GM18499 (cell line): ENCODE results near the gene PDZD8.

Experiments
- ATAC-seq: cut with Tn5 transposase; IDR thresholded peaks from one replicate; pipeline ENCODE4 v1.9.1; 2021; ENCODE audit warnings: moderate number of reproducible peaks; ENCODE audit not compliant: insufficient read depth, unreplicated experiment

PDZD8 gene, protein sequence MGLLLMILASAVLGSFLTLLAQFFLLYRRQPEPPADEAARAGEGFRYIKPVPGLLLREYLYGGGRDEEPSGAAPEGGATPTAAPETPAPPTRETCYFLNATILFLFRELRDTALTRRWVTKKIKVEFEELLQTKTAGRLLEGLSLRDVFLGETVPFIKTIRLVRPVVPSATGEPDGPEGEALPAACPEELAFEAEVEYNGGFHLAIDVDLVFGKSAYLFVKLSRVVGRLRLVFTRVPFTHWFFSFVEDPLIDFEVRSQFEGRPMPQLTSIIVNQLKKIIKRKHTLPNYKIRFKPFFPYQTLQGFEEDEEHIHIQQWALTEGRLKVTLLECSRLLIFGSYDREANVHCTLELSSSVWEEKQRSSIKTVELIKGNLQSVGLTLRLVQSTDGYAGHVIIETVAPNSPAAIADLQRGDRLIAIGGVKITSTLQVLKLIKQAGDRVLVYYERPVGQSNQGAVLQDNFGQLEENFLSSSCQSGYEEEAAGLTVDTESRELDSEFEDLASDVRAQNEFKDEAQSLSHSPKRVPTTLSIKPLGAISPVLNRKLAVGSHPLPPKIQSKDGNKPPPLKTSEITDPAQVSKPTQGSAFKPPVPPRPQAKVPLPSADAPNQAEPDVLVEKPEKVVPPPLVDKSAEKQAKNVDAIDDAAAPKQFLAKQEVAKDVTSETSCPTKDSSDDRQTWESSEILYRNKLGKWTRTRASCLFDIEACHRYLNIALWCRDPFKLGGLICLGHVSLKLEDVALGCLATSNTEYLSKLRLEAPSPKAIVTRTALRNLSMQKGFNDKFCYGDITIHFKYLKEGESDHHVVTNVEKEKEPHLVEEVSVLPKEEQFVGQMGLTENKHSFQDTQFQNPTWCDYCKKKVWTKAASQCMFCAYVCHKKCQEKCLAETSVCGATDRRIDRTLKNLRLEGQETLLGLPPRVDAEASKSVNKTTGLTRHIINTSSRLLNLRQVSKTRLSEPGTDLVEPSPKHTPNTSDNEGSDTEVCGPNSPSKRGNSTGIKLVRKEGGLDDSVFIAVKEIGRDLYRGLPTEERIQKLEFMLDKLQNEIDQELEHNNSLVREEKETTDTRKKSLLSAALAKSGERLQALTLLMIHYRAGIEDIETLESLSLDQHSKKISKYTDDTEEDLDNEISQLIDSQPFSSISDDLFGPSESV

DNA sequence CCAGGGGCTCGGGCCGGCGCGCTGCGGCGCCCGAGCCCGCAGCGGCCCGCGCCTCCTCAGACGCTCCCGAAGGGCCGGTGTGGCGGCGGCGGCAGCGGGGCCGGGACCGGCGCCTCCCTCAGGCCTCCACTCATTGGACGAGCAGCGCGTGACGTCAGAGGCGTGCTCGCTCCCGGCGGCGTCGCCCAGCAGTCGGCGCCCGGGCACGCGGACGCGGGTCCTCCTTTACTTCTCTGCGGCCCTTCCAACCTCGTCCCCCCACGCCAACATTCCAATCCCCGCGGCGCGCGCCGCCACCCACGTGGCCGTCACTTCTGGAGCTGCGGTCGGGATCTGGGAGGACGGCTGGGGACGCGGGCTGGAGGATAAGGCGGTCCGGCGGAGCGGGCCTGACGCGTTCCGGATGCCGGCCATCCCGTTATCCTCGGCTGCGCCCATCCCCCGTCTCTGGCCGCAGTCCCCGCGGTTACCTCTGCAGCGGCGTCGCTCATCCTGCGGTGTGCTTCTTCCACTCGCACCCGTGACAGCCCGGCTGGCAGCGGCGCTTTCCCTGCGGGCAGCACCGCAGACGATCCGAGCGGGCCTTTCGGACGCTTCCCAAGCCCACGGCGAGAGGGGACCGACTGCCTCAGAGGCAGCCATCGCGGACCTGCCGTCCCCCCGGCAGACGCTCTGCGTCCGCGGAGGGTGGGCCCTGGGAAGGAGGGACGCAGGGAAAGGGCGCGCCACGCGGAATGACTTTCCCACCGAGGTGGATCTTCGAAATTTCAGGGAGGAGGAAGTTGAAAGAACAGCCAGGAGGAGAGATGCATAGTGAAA, at the start of gene PDZD8:
TSS of gene PDZD8 (minus strand) at position 81 of the 819 bp plus-strand sequence. CDS start 213 bp downstream, outside the sequence.
- peak; percentile 42 for ATAC-seq

DNA sequence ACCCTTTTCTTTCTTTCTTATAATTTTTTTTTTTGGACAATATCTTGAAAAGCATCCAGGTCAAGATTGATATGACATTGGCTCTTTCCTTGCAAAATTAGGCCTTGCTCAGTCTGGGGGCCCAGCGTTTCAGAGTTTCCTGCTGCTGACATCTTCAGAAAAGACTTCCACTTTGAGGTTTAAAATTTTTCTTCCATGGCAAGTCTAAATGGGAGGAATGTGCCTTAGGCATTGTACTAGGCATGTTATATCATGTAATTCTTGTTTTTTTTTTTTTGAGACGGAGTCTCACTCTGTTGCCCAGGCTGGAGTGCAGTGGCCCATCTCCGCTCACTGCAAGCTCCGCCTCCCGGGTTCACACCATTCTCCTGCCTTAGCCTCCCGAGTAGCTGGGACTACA, 48.9 kb upstream of the PDZD8 start:
- no peak for ATAC-seq

DNA sequence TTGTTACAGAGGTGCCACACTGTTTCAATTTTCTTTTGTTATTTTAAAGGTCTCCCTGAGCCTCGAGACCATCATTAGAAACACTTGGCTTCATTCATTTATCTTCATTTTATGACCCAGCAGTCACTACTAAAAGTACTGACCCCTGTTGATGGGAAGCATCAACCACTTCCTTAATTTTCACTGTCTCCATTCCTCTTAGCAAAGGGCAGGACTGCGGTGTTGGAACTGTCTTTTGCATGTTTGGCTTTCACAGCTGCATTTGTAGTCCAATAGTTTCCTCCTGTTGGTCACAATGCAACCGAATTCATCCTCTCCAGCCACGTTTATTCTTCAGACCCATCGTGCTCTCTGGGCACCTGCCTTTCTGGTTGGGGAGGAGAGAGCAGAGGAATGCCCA, 46.7 kb upstream of the PDZD8 start:
- no peak for ATAC-seq

DNA sequence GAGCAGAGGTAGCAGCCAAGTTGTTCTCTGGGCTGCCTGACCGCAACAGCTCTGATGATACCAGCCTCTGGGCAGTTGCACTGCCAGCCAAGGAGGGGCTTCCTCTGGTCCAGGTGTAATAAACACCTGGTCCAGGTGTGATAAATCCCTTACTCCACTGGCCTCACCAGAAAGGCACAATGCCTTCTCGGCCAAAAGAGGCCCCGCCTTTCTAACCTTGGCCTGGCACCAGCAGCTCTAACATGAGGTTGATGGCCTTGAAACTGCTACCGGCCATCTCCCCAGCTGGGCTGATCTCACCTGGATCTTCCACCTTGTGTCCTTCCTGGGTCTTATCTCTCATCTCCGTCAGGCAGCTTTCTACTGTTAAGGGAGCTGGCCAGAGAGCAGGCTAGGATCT, 45.5 kb upstream of the PDZD8 start:
- ATAC-seq, result no peak

DNA sequence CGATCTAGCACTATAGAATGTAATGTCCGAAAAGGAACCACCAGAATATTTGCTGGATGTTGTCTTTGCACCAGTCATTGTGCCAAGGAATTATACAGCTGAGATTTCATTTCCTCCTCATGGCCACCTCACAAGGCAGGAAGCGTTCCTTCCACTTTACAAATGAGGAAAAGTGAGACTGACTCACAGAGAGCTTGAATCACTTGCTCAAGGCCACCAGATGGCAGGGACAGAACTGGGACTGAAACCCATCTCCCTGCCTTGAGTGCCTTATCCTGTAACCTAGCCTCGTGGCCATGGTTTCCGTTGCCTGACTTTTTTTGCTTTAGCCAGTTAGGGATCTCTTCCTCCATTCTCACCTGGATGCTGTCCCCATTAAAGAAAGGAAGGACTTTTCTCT, 44.7 kb upstream of the PDZD8 start:
- ATAC-seq, result no peak

DNA sequence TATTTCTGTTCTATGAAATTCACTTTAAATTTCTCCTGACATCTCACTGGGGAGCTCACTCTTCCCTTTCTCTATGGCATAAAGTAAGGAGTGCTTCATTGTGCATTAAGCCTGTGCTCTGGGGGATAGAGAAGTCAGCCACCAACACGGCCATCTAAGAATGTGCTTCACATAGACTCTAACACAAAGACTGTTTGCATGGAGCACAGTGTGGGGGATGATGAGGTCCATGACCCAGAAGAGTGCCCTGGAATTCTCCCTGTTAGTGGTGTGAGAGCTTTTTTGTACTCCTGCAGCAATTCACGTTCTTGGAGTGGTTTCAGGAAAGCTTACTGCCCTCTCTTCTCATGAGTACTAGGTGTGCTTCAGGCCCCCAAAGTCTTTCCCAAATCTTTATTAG, 43.9 kb upstream of the PDZD8 start:
- ATAC-seq, result no peak

DNA sequence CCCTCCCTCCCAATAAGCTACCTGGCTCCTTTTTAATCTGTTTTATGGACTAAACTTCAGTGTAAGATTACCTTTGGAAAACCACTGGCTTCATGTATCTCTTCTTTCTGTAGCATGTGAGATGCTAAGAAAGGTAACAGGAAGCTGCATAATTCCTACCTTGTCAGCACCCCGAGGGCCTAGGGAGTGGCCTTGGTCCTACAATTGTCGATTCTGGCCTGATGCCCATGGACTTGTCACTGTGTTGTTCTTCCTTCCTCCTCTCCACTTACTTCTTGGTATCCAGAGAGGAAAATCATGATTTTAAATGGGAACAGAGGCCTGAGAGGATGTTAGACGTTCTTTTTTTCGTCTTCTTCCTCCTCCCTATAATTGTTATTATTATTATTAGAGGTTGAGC, 42.9 kb upstream of the PDZD8 start:
- no peak for ATAC-seq

DNA sequence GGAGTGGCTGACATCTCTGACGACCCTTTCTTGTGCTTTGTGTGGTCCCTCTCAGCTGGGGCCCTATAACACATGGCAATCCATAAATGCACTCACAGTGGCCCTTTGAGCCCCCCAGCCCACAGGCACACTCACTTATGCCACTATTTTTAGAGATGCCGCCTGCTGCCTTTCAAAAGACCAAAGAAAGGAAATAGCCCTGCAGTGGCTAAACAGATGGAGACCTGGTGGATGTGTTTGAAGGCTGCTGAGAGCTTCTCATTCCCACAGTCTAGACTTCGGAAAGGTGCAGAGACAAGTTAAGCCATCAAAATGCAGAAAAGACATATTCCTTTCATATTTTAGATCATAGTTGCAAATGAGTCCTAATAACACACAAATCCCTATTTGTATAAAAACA, 42.0 kb upstream of the PDZD8 start:
- ATAC-seq, result no peak

DNA sequence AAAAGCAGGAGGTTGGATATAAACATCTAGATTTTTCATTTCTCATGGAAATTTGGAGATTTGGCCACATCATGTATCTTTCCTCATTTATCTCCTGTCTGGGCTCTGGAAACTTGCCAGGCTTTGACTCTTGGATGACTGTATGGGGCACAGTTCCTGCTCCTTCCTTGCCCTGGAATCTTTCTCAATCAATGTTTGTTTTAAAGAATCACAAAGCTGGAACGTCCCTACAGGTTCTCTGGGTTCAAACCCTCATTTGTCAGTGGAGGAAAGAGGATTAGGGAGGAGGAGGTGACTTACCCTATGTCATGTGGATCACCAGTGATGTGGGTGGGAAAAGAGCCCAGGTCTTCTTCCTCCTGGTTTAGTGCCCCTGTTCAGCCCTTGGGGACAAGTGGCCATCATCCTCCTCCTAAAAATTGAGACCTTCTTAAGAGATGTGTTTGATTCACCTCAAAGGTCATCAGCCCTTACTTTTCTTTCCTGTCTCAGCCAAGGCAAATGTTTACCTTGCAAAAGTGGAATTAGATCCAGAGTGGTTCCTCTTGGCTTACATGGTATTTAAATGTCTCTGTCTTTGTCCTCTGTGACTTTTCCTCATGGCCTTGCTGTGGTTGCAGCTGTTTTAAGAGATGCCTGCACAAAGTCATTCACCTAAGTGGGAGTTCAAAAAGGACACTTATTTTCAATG, 38.8 kb upstream of the PDZD8 start:
- no peak for ATAC-seq

DNA sequence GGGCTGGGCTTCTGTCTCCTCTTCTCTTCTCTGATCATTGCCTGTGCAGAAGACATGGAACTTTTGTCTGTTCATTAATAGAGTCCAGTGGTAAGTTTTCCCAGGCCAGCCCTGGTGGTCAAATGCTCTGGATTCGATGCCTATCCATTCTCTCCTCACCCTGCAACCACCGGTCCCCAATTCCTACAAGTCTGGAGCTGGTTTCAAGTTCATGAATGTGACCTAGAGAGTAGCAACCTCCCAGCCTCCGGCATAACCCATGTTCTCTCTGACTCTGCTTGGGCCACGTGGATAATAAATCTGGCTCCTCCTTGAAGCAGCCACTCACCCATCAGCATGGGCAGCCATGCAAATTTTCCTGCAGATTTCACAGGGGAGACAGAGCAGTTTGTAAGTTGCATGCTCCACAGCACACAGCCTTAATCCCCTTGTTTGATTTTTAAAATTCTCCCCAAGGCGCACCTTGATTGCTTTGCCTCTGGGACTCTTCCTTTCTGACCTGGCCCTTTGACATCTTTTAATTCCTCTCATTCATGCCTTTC, 37.3 kb upstream of the PDZD8 start:
- no peak for ATAC-seq

DNA sequence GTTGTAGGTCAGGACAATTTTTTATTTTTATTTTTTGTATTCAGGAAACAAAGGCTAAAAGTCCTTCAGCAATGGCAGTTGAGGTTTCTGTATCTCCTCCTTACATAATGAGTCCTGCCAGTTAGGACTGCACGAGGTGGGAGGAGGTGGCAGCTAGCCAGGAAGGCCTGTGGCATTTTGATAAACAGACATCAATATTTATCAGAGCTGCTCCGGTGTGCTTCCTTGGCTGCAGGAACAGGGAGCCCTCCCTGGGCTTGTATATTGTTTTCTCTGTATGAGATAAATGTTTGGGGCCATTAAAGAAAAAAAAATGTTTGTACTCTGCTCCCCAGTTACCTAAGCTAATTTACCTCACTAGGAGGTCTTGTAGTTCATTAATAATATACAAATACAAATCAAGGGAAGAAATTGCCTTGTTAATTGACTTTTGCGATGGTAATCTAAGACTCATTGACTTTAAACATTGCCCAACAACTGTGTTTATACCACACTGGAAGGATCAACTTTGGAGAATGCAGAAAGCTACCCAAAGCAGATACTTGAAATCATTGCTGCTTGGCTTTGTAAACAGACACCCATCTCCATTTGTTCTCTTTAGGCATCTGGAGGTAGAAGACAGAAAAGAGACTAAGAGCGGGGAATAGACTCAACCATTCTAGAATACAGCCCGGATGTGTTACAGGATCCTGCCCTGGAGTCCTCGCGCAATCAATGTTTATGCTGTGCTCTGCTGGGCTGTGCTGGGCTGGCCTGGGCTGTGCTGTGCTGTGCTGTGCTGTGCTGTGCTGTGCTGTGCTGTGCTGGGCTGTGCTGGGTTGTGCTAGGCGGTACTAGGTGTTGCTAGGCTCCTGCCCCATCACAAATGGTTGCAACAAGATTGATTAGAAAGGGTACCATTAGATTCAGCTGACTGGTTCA, 36.5 kb upstream of the PDZD8 start:
- ATAC-seq, result no peak

DNA sequence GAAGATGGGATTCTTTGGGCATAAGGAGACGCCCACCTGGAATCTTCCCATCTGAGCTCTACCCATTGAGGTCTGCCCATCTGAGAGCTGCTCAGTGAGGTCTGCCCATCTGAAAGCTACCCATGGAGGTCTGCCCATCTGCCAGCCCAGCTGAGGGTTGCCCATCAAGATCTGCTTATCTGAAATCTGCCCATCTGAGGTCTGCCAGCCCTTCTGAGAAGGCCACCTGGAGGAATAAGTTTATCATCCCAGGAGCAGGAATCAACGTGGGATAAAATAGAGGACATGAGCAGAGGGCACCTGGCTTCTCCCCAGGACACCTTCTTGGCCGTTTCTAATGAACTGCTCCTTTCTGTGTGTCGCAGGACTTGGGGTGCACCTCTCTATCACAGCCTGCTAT, 35.3 kb upstream of the PDZD8 start:
- ATAC-seq, result no peak

DNA sequence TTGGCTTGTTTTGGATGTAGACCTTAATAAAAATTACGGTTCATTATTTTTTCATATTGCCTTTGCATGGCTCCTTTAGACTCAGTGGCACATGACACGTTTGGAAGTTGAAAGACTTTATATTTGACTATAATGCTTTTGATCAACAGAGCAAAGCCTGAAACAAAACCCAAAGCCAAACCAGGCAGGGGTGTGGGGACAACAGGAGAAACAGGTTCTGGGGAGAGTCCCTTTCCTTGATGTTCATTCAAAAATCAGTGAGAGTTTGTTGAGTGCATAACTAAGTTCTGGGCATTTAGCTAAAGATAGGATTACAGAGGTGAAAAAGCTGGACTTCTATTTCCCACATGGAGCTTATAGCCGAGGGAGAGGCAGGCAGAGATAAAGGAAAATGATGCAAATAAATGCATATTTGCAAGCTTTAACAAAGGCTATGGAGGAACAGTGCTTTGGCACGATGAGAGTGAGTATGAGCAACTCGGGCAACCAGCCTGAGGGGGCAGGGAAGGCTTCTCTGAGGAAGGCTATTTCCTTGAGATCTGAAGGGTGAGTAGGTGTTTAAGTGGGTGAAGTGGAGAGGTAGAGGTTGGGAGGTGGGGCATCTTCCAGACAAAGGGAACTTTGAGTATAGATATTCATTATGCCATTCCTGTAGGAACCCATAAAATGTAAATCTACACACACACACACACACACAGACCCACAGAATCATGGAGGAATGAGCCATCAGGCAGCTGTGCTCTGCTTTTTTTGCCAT, 34.5 kb upstream of the PDZD8 start:
- no peak for ATAC-seq

DNA sequence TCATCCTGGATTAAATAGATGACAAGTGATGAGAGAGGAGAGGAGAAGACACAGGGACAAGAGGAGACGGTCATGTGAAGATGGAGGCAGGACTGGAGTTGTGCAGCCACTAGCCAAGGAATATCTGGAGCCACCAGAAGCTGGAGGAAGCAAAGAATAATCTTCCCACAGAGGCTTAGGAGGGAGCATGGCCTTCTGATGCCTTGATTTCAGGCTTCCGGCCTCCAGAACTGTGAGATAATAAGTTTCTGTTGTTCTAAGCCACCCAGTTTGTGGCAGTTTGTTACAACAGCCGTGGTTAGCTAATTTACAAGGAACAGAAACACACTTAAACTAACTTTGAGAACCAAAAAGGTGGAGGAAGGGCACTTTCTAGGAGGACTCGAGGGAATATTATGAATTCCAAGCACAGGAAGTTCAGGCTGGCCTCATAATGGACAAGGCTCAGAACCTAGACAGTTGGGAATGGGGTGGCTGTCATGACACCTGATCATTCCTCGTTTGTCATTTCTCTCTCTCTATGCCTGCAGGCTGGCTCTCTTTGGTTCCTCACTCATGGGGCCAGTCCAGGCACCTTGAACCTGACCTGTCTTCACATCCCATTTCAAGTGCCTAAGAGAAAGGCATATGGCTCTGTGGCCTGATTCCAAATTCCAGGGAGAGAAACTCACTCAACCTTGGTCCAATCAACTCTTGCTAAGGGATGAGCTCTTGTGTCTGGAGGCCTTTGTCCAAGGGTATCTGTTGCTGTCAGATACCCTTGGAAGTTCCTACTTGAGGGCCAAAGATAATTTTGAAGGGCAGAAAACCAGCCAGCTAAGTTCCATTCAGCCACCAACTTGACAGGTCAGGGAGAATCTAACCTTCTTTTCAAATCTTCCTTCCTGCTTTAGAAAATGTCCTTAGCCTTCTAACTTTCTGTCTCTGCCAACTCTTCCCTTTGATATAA, 33.5 kb upstream of the PDZD8 start:
- no peak for ATAC-seq

DNA sequence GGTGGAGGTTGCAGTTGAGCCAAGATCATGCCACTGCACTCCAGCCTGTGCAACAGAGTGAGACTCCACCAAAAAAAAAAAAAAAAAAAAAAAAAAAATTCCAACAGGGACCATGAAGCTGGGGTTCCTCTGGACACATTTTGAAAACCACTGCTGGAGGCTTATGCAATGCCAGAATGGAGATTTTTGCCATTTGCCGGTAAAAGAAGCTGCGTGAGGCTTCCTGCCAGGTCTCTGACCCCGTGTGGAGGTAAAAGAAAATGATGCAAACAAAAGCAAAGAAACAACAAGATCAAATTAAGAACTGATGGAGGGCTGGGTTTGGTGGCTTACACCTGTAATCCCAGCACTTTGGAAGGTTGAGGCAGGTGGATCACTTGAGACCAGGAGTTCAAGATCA, 30.5 kb upstream of the PDZD8 start:
- no peak for ATAC-seq

DNA sequence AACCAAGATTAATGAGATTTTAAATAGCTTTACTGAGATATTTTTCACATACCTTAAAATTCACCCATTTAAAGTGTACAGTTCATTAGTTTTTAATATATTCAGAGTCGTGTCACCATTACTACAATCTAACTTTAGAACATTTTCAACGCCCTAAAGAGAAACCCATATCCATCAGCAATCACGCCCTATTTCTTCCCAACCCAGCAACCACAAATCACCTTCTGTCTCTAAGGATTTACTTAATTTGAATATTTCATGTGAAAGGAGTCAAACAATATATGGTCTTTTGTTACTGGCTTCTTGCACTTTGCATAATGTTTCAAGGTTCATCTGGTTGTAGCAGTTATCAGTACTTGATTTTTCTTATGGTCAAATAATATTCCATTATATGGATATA, 25.1 kb upstream of the PDZD8 start:
- no peak for ATAC-seq
